Dedifferentiated amniotic fluid mesenchymal stem cell (primary cell): ENCODE data around the gene ORAI3.

ENCODE experiments used
- DNase-seq: peaks from one replicate; pipeline ENCODE4 v3.0.0-alpha.2; 2016; ENCODE audit errors: extremely low spot score

The ORAI3 gene

GRCh38 chr16:30948667-30949649 is at the start of gene ORAI3:
ORAI3 (plus strand) TSS chr16:30949068; CDS start chr16:30949290, 222 bp downstream.
- no peak for DNase-seq

- no peak for DNase-seq
Measured at GRCh38 chr16:30899794-30900193, 49.1 kb upstream of the ORAI3 start.

DNA sequence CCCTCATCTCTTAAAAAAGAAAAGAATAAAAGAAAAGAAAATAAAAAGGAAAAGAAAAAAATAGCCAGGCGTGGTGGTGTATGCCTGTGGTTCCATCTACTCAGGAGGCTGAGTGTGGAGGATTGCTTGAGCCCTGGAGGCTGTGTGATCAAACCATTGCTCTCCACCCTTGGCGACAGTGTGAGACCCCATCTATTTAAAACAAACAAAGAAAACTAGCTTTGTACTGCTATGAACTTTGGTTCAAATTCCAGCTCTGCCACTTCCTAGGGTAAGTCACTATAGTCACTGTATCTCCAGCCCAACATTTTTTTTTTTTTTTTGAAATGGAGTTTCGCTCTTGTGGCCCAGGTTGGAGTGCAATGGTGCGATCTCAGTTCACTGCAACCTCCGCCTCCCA is 48.3 kb upstream of the ORAI3 start:
- no peak for DNase-seq

- DNase-seq, result no peak
Measured at GRCh38 chr16:30901201-30902028, 47.5 kb upstream of the ORAI3 start.

GRCh38 chr16:30902029-30902972 is 46.6 kb upstream of the ORAI3 start:
- no peak for DNase-seq

DNA sequence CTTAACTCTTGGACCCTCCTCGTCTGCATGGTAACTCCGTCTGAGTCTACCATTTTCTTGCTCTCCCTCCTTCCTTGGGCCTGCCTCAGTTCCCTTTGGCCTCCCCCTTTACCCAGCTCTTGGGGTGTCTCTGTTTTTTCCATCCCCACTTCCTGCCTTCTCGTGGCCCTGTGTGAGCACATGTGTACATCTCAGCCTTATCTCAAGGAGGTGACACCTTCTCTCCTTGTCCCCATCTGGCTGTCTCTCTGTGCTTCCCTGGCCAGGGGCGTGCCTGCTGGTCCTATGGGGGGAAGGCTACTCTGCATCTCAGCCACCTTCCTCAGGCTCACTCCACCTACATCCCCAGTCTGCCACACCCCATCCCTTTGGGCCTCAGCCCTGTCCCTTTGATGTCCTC is 45.9 kb upstream of the ORAI3 start:
- DNase-seq, result no peak

GRCh38 chr16:30903596-30903995 is 45.3 kb upstream of the ORAI3 start:
- DNase-seq, result no peak

DNA sequence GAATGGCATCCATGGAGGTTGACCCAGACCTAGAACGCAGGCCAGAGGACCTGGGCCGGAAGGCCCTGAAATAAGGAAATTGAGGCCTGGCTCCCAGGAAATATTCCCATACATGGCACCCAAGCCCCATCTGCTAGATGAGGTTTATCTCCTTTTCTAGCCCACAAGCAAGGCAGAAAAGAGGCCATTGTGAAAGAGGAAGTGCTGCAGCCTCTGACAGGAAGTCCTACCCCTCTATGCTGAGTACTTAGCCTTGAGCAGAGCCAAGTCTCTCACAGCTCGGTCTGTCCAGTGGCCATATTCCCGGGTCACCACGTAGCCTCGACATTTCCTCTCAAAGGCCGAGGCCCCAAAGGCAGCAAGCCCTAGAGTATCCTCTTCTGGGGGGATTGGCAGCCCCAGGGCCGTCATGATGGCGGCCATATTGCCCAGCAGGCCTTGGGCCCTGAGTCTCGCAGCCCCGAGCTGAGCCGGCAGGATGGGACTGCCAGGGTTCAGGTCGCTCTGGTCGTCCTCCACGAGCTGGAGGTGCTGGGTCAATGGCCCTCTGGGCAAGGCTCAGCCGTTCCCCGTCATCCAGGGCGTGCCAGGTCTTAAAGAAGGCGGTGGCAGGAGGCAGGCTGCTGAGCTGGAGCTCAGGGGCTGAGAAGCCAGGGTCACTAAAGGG is 44.6 kb upstream of the ORAI3 start:
- no peak for DNase-seq

GRCh38 chr16:30907064-30907463 is 41.8 kb upstream of the ORAI3 start:
- DNase-seq, result no peak

DNA sequence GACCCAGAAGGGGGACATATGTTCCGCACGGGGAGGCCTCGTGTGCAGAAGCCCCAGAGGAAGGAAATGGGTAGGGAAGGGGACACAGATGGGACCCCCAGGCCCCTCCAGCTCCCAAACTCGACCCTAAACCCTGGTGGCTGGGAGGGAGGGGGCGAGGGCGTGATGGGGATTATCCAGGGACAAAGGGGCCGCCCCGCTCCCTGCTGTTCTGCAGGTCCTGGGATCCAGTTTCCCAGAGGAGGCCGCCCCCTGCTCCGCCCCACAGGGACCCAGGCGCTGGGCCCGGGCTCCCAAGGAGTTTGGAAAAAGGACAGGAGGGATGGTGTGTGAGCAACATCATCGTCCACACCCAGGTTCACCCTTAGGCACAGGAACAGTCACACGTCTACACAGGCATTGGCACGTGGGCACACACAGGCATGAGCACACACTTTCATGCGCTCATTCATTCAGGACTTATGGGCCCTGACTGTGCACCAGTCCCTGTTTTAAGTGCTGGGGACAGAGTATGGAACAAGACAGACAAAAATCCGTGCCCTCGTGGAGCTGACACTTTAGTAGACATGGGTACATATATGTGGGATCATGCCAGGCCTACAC is 38.3 kb upstream of the ORAI3 start:
- no peak for DNase-seq

GRCh38 chr16:30912794-30913412 is 36.0 kb upstream of the ORAI3 start:
- no peak for DNase-seq

DNA sequence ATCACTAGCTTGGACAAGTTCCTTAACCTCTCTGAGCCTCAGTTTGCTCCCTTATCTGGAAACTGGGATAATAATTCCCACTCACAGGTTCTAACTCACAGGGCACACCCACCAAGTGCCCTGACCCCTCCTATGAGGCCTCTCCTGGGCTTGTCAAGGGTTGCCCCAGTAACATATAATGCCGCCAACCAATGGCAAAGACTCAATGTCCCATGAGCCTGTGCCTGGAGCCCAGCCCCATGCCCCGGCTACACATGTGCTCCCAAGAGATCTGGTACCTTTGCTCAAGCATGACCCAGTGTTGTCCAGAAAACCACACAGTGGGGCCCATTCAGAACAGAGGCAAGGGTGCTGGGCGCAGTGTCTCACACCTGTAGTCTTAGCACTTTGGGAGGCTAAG is 34.0 kb upstream of the ORAI3 start:
- DNase-seq, result no peak

DNA sequence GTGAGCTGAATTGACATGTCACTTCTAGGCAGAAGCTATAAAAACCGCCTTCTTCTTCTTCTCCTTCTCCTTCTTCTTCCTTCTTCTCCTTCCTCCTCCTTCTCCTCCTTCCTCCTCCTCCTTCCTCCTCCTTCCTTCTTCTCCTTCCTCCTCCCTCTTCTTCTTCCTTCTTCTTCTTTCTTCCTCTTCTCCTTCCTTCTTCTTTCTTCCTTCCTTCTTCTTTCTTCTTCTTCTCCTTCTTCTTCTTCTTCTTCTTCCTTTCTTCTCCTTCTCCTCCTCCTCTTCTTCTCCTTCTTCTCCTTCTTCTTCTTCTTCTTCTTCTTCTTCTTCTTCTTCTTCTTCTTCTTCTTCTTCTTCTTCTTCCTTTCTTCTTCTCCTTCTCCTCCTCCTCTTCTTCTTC is 30.3 kb upstream of the ORAI3 start:
- DNase-seq, result no peak

GRCh38 chr16:30920891-30921290 is 28.0 kb upstream of the ORAI3 start:
- no peak for DNase-seq

DNA sequence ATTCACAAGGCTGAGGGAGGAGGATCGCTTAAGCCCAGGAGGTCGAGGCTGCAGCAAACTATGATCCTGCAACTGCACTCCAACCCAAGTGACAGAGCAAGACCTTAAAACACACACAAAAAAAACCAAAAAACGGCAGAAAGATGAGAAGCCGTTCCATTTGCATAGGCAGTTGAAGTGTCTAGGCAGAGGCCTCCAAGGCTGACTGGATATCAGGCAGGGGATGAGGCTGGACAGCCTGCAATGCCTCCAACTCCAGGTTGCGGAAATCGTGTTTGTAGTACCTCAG is 27.5 kb upstream of the ORAI3 start:
- DNase-seq, result no peak

DNA sequence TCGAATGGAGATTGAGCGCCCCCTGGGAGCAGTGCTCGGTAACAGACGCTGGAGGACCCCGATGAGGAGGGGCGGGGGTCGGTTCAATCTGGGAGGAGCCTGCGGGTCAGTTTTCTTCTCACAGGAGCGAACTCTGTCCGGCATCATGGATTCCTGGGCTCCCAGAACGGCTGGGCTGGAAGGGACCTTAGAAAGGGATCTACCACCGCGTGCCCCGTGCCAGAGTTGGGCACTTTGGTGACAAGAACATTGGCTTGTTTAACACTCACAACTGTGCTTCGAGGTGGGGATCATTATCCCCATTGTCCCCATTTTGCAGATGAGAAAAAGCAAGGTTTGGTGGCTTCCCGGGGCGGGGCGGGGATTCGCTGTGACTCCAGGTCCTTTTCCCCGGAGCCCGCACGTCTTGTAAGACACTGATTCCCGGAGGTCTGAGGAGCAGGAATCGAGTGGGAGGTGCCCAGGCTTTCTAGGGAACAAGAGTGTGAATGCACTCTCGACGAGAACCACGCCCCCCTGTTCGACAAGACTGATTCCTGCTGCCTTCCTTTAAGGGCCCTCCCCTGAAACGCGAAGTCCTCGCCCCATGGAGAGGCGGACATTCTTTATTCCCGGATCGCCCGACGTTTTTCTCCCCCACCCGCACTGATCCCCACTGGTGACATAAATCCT is 27.0 kb upstream of the ORAI3 start:
- peak; percentile 83 for DNase-seq

- peak; percentile 99 for DNase-seq
Measured at GRCh38 chr16:30922420-30922959, 26.4 kb upstream of the ORAI3 start.

GRCh38 chr16:30922960-30923535 is 25.8 kb upstream of the ORAI3 start:
- DNase-seq, result peak; percentile 100

DNA sequence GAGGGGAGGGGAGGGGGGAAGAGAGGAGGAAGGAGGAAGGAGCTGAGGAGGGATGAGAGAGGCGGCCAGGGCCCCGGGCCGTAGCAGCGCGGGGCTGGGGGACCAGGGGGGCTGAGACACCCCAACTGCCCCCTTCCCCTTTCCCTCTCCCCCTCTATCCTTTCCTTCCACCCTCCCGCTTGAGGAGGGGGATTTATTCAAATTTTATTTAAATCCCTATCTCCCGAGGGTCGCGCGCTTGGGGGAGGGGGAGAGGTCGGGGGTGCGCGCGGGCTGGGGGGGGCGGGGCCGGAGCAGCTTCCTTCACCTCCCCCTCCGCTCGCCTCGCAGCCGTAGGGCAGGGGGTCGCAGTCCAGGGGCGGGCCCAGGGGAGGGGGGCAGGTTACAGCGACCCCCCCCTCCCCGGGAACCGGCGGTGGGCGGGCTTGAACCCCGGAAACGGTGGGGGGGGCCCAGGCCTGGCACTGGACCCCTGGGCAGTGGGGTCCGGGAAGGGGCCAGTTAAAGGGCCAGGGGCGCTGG is 25.3 kb upstream of the ORAI3 start, which contains the start of gene FBXL19:
Gene FBXL19 (plus strand): TSS at position 19 of the 522 bp plus-strand sequence. CDS start 2,183 bp downstream, outside the sequence.
- no peak for DNase-seq
